Suprapubic skin (tissue), 3 donors: ENCODE measurements around the gene PKP3.

Experiments
- EP300 ChIP-seq: sonication (generic); formaldehyde crosslinking; IDR thresholded peaks from one replicate; pipeline ENCODE4 v1.6.1; 2017; ENCODE audit warnings: antibody characterized with exemption
- POLR2A ChIP-seq, 2 donors: fragments of 450-650 bp; IDR thresholded peaks; one replicate each; pipeline ENCODE4 v1.6.1; 2017; ENCODE audit warnings: antibody characterized with exemption in 2 of 2, mild to moderate bottlenecking in 2 of 2, moderate library complexity in 2 of 2
- TF ChIP-seq, protein P1 (sequence below), 2 donors: fragments of 200-600 bp in 1 of 2; fragments of 450-650 bp in 1 of 2; sonication (generic) in 1 of 2; IDR thresholded peaks; one replicate each; pipeline ENCODE4 v1.5.1; 2016 to 2019; ENCODE audit warnings: antibody characterized with exemption in 2 of 2, mild to moderate bottlenecking in 1 of 2, moderate library complexity in 1 of 2

DNA sequence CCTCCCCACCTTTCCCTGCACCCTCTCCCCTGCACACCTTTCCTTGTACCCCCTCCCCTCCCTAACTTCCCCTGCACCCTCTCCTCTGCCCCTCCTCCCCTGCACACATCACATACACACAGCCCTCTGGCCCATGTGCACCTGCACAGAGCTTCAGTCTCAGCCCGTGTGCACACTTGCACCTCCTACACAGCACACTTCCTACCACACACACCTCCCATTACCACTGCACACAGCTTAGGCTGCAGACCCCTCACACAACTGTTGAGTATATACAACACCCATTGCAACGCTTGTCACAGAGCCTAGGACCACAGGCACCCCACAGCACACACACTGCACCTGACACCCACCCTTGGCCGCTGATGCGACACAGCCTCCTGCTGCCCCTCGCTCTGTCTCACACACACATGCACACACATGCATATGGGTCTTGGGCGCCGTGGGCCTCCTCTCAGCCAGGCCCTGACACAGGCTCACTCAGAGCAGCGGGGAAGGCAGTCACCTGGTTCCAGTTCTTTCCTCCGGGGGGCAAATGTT, 20.4 kb downstream of the PKP3 start:
- TF ChIP-seq, protein P1, sequence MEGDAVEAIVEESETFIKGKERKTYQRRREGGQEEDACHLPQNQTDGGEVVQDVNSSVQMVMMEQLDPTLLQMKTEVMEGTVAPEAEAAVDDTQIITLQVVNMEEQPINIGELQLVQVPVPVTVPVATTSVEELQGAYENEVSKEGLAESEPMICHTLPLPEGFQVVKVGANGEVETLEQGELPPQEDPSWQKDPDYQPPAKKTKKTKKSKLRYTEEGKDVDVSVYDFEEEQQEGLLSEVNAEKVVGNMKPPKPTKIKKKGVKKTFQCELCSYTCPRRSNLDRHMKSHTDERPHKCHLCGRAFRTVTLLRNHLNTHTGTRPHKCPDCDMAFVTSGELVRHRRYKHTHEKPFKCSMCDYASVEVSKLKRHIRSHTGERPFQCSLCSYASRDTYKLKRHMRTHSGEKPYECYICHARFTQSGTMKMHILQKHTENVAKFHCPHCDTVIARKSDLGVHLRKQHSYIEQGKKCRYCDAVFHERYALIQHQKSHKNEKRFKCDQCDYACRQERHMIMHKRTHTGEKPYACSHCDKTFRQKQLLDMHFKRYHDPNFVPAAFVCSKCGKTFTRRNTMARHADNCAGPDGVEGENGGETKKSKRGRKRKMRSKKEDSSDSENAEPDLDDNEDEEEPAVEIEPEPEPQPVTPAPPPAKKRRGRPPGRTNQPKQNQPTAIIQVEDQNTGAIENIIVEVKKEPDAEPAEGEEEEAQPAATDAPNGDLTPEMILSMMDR (IDR thresholded peaks at IDR 0.05), result no peak
- TF ChIP-seq EP300 (no peak), POLR2A (IDR thresholded peaks at IDR 0.05) (no peak)
